GM12878 (cell line): ENCODE results near the gene EP400. TPM values are rescaled to one million over a fixed set of nuclear protein-coding genes. Genes with fewer than 3 reads are reported as not detected.

Experiments
- CHD1 ChIP-seq: IDR thresholded peaks from 2 replicates; pipeline ENCODE4 v1.6.1; 2012; ENCODE audit warnings: low read depth, low read length, improper control_type of control experiment
- EP300 ChIP-seq, 2 experiments: fragments of 150-350 bp in 1 of 2; IDR thresholded peaks; 2 replicates each; pipeline ENCODE4 v1.6.1; 2011 to 2012; ENCODE audit warnings: low read depth in 2 of 2, low read length in 2 of 2, borderline replicate concordance in 1 of 2, improper control_type of control experiment in 1 of 2, inconsistent platforms in 1 of 2; ENCODE audit not compliant: control insufficient read depth in 1 of 2
- JUNB ChIP-seq: IDR thresholded peaks from 2 replicates; pipeline ENCODE4 v1.6.1; 2016; ENCODE audit warnings: antibody characterized with exemption, mild to moderate bottlenecking
- MXI1 ChIP-seq: fragments of 150-350 bp; IDR thresholded peaks from 2 replicates; pipeline ENCODE4 v1.6.1; 2011; ENCODE audit warnings: low read depth, mild to moderate bottlenecking, inconsistent platforms, low read length, improper control_type of control experiment
- NFIC ChIP-seq: IDR thresholded peaks from 2 replicates; pipeline ENCODE4 v1.6.1; 2012; ENCODE audit warnings: low read depth, mild to moderate bottlenecking, inconsistent platforms, low read length, moderate library complexity
- NR2C2 ChIP-seq: IDR thresholded peaks from 2 replicates; pipeline ENCODE4 v1.6.1; 2011; ENCODE audit warnings: borderline replicate concordance, low read depth; ENCODE audit not compliant: control insufficient read depth, insufficient read length
- RELA ChIP-seq: fragments of 450-650 bp; IDR thresholded peaks from 2 replicates; pipeline ENCODE4 v1.8.0; 2014; ENCODE audit warnings: borderline replicate concordance; ENCODE audit not compliant: partially characterized antibody
- SMAD1 ChIP-seq: fragments of 450-650 bp; IDR thresholded peaks from 2 replicates; pipeline ENCODE4 v1.6.1; 2018; ENCODE audit warnings: mild to moderate bottlenecking, low read depth; ENCODE audit not compliant: partially characterized antibody
- SP1 ChIP-seq: IDR thresholded peaks from one replicate; pipeline ENCODE4 v1.6.1; 2011; ENCODE audit warnings: low read depth, low read length
- STAT3 ChIP-seq: IDR thresholded peaks from 2 replicates; pipeline ENCODE4 v1.6.1; 2011; ENCODE audit warnings: low read depth, low read length, improper control_type of control experiment
- ZZZ3 ChIP-seq: IDR thresholded peaks from 2 replicates; pipeline ENCODE4 v1.6.1; 2011; ENCODE audit warnings: low read depth; ENCODE audit not compliant: control insufficient read depth, insufficient read length
- polyA plus RNA-seq, 11 experiments: library from polyadenylated mRNA; depleted of rRNA in 4 of 11; unstranded in 6 of 11; stranded (reverse) in 5 of 11; fragments of >200 nt; fragmentation: Nextera tagmentation in 4 of 11; fragmentation: Illumina TruSeq in 1 of 11; extraction: Ambion mirVana in 4 of 11; extraction: Trizol in 1 of 11; gene quantifications; 1 replicate in 1 of 11; 2 replicates in 10 of 11; pipeline versions ENCODE4 v1.2.1 to v1.2.3, GENCODE V29; 2011 to 2016; ENCODE audit warnings: inconsistent platforms in 2 of 11, missing spikeins in 2 of 11, low read depth in 1 of 11
- total RNA-seq, 4 experiments: library from RNA; depleted of rRNA in 3 of 4; stranded (reverse); fragments of >200 nt in 3 of 4; fragmentation: Illumina TruSeq in 1 of 4; extraction: Trizol in 1 of 4; gene quantifications; 2 replicates each; pipeline versions ENCODE4 v1.2.1 to v1.2.3, GENCODE V29; 2013 to 2021
- TF ChIP-seq, protein P1 (sequence below): IDR thresholded peaks from 2 replicates; pipeline ENCODE4 v1.6.1; 2012; ENCODE audit warnings: low read depth, low read length, improper control_type of control experiment
- TF ChIP-seq, protein P2 (sequence below): IDR thresholded peaks from 2 replicates; pipeline ENCODE4 v1.6.1; 2012; ENCODE audit warnings: low read depth, low read length, improper control_type of control experiment
- TF ChIP-seq, protein P3 (sequence below): IDR thresholded peaks from 2 replicates; pipeline ENCODE4 v1.6.1; 2011; ENCODE audit warnings: low read depth, mild to moderate bottlenecking, low read length, moderate library complexity, borderline replicate concordance; ENCODE audit errors: extremely low read depth

EP400 gene
- total and polyA plus RNA-seq, 10 of the 15 experiments (the other 5 are each of a cell fraction or from before 2014, with no cell fraction given): 3.8 to 44.2 (median 8.4) TPM

GRCh38 chr12:132111654-132112304 lies 162.0 kb downstream of the EP400 start (continued):
- no peak for TF ChIP-seq NR2C2
- TF ChIP-seq, protein P1, sequence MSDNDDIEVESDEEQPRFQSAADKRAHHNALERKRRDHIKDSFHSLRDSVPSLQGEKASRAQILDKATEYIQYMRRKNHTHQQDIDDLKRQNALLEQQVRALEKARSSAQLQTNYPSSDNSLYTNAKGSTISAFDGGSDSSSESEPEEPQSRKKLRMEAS: no peak
- no peak for TF ChIP-seq MXI1
- no peak for TF ChIP-seq SP1
- TF ChIP-seq, protein P2, sequence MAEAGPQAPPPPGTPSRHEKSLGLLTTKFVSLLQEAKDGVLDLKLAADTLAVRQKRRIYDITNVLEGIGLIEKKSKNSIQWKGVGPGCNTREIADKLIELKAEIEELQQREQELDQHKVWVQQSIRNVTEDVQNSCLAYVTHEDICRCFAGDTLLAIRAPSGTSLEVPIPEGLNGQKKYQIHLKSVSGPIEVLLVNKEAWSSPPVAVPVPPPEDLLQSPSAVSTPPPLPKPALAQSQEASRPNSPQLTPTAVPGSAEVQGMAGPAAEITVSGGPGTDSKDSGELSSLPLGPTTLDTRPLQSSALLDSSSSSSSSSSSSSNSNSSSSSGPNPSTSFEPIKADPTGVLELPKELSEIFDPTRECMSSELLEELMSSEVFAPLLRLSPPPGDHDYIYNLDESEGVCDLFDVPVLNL: no peak
- TF ChIP-seq ZZZ3: no peak
- TF ChIP-seq RELA: no peak
- TF ChIP-seq NFIC: no peak
- TF ChIP-seq CHD1: no peak
- TF ChIP-seq SMAD1: no peak
- TF ChIP-seq, protein P3, sequence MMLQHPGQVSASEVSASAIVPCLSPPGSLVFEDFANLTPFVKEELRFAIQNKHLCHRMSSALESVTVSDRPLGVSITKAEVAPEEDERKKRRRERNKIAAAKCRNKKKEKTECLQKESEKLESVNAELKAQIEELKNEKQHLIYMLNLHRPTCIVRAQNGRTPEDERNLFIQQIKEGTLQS: no peak
- no peak for TF ChIP-seq JUNB
- no peak for TF ChIP-seq EP300 (IDR thresholded peaks at IDR 0.05; ENCODE audit: borderline replicate concordance in 1 of 2, control insufficient read depth in 1 of 2, low read depth in 2 of 2, low read length in 2 of 2)
- TF ChIP-seq STAT3: no peak
- TF ChIP-seq, all 136 proteins: peak for 0
